ENCODE data around the gene ESYT2. TPM values are rescaled to one million over a fixed set of nuclear protein-coding genes. Genes with fewer than 3 reads are reported as not detected.

Gene ESYT2
- total and polyA plus RNA-seq, 2 of the 4 experiments (the other 2 are of a cell fraction): 26.7 to 69.9 TPM

- no peak overlapping the region for H4K91ac ChIP-seq (ENCODE audit: insufficient read depth, low read depth, low read length)
- H2AK9ac ChIP-seq (replicated peaks; ENCODE audit: low read depth, low read length, poor library complexity): no peak overlapping the region
- no peak overlapping the region for H2AFZ ChIP-seq (replicated peaks; ENCODE audit: low read length, poor library complexity)
- H4K8ac ChIP-seq (ENCODE audit: low read depth in 2 of 2, low read length in 2 of 2): no peak overlapping the region
- H3K9ac ChIP-seq (ENCODE audit: low read depth, low read length): no peak overlapping the region
- H3K14ac ChIP-seq (replicated peaks; ENCODE audit: low read depth, low read length): no peak overlapping the region
- H3K36me3 ChIP-seq (ENCODE audit: control insufficient read depth, insufficient read depth, low read length): peaks cover 49% of the 10 kb centered on the region
- no peak overlapping the region for H2BK120ac ChIP-seq (ENCODE audit: low read depth, low read length)
- H3K27me3 ChIP-seq (ENCODE audit: control insufficient read depth, insufficient read depth, low read length): no peaks in the 10 kb centered on the region
- H3K9me3 ChIP-seq (ENCODE audit: control insufficient read depth, insufficient read depth, low read length): no peaks in the 10 kb centered on the region
- H3K4me3 ChIP-seq (ENCODE audit: insufficient read depth, low read depth, low read length): no peak overlapping the region
- WGBS, 2 experiments (ENCODE audit: extremely low coverage in 2 of 2, insufficient read length in 1 of 2): 100% methylated on average over 5 of the region's 16 CpGs; no CpG with 5 or more reads in 1 of the 2 experiments
- no peak overlapping the region for H3K4ac ChIP-seq (ENCODE audit: low read depth, low read length)
- no peaks in the 10 kb centered on the region for H3K9me1 ChIP-seq (ENCODE audit: insufficient read depth, low read length)
- no peak overlapping the region for H3K18ac ChIP-seq (ENCODE audit: low read depth, low read length)
- dilution Hi-C loops (cut with HindIII; ENCODE audit: low sequenced_read_pairs, unreplicated experiment): no loop called here
- ATAC-seq (ENCODE audit: low read depth) (no peak), DNase-seq (no peak)
- ChIA-PET CTCF (interaction anchor here (0.6 kb wide), 1 partner anchor 20 kb away, joined by 4 read pairs; no protein-coding TSS in a partner anchor), POLR2A (ENCODE audit: unreplicated experiment) (no interaction called here)
- BruUV-seq (replicated peaks): no TSS peak
- no peak for TF ChIP-seq FOS (IDR thresholded peaks at IDR 0.05; ENCODE audit: low read depth, low read length)
- TF ChIP-seq, protein P1, sequence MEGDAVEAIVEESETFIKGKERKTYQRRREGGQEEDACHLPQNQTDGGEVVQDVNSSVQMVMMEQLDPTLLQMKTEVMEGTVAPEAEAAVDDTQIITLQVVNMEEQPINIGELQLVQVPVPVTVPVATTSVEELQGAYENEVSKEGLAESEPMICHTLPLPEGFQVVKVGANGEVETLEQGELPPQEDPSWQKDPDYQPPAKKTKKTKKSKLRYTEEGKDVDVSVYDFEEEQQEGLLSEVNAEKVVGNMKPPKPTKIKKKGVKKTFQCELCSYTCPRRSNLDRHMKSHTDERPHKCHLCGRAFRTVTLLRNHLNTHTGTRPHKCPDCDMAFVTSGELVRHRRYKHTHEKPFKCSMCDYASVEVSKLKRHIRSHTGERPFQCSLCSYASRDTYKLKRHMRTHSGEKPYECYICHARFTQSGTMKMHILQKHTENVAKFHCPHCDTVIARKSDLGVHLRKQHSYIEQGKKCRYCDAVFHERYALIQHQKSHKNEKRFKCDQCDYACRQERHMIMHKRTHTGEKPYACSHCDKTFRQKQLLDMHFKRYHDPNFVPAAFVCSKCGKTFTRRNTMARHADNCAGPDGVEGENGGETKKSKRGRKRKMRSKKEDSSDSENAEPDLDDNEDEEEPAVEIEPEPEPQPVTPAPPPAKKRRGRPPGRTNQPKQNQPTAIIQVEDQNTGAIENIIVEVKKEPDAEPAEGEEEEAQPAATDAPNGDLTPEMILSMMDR (conservative IDR thresholded peaks at IDR 0.05; ENCODE audit: low read depth, low read length): no peak
- no peak for TF ChIP-seq MAFK (IDR thresholded peaks at IDR 0.05; ENCODE audit: low read depth, low read length)
- no peak overlapping the region for H3K4me2 ChIP-seq (ENCODE audit: low read depth, low read length)
- no peak overlapping the region for H2BK15ac ChIP-seq (ENCODE audit: low read depth, low read length)
- no peak overlapping the region for H2BK5ac ChIP-seq (ENCODE audit: low read depth, low read length, poor library complexity, severe bottlenecking)
- no peaks in the 10 kb centered on the region for H4K20me1 ChIP-seq (ENCODE audit: insufficient read depth, low read length)
- peaks cover 2 to 3% of the 10 kb centered on the region in 2 experiments; a peak in 3 of 4 replicates for H3K79me1 ChIP-seq (ENCODE audit: low read depth in 1 of 2, low read length in 2 of 2)
- no peak overlapping the region for H3K56ac ChIP-seq (ENCODE audit: extremely low read depth, insufficient read depth, low read length)
- H3K4me1 ChIP-seq (ENCODE audit: control insufficient read depth, insufficient read depth, low read length): no peaks in the 10 kb centered on the region
- H2BK20ac ChIP-seq (ENCODE audit: low read depth, low read length): no peak overlapping the region
- intact Hi-C loops (cut with micrococcal nuclease): no loop called here
- H4K5ac ChIP-seq (ENCODE audit: low read depth, low read length): no peak overlapping the region
- in situ Hi-C loops (cut with MboI; ENCODE audit: low sequenced_read_pairs): no loop called here
- H2AK5ac ChIP-seq (ENCODE audit: low read depth, low read length): no peak overlapping the region
- H3K27ac ChIP-seq (ENCODE audit: insufficient read depth, low read length): no peak overlapping the region
- H3K23ac ChIP-seq (ENCODE audit: low read depth, low read length): no peak overlapping the region
These were observed 70.6 kb downstream of the ESYT2 start for GRCh38 chr7:158758586-158759244.
